Measurements from ENCODE around the gene CAPN9.
"Not testable (repeated sequence)": the region's sequence is repeated elsewhere in the genome, so short reads cannot be mapped to it uniquely, and the experiment has no call there.

The CAPN9 gene

DNA sequence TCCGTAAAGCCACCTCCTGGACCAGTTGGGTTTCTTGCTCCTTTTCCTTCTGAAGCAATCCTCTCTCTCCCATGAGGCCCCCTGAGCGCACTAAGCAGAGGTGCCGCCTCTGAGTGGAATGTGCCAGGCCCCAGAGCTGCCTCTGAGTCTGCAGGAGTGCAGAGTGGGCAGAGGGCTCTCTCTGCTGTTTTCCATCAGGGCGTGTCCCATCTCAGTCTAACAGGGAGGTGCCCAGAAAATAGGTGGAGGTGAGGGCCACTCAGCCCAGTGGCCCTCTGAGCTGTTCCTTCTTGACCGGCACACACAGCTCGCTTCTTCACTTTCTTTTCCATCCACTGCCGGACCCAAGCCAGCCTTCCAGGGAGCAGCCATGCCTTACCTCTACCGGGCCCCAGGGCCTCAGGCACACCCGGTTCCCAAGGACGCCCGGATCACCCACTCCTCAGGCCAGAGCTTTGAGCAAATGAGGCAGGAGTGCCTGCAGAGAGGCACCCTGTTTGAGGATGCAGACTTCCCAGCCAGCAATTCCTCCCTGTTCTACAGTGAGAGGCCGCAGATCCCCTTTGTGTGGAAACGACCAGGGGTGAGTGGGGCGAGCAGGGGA lies at the start of gene CAPN9:
CAPN9 (plus strand) TSS at position 262 of the 604 bp plus-strand sequence; CDS start at position 371, 109 bp downstream.
- DNase-seq (ENCODE audit: low read depth) = no peak
- H3K4me3 ChIP-seq (ENCODE audit: control insufficient read depth, low read depth, low read length) = no peak within 1 kb of the TSS
- TF ChIP-seq, protein P1, sequence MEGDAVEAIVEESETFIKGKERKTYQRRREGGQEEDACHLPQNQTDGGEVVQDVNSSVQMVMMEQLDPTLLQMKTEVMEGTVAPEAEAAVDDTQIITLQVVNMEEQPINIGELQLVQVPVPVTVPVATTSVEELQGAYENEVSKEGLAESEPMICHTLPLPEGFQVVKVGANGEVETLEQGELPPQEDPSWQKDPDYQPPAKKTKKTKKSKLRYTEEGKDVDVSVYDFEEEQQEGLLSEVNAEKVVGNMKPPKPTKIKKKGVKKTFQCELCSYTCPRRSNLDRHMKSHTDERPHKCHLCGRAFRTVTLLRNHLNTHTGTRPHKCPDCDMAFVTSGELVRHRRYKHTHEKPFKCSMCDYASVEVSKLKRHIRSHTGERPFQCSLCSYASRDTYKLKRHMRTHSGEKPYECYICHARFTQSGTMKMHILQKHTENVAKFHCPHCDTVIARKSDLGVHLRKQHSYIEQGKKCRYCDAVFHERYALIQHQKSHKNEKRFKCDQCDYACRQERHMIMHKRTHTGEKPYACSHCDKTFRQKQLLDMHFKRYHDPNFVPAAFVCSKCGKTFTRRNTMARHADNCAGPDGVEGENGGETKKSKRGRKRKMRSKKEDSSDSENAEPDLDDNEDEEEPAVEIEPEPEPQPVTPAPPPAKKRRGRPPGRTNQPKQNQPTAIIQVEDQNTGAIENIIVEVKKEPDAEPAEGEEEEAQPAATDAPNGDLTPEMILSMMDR (IDR thresholded peaks at IDR 0.05; ENCODE audit: control insufficient read depth, insufficient read depth, low read depth, low read length, missing control alignments) = no peak

DNA sequence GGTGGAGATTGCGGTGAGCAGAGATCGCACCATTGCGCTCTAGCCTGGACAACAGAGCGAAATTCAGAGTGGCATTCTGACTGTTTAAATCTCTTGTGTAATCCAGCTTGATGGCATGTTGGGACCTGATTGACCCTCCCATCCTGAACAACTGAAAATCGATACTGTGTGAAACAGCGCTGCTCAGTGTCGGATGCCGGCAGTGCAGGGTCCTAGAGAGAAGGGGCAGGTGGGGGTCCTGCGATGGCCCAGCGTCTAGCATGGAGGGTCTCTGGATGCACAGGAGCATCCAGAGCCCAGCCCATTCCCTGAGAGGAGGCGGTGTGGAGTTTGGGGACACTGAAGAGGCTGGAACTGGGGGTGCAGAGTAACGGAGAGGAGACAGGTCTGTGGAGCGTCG lies 49.1 kb upstream of the CAPN9 start:
- no peak for DNase-seq (ENCODE audit: low read depth)
- TF ChIP-seq, protein P1 (IDR thresholded peaks at IDR 0.05; ENCODE audit: control insufficient read depth, insufficient read depth, low read depth, low read length, missing control alignments) = no peak
- H3K4me3 ChIP-seq (ENCODE audit: control insufficient read depth, low read depth, low read length) = no peak overlapping the region

DNA sequence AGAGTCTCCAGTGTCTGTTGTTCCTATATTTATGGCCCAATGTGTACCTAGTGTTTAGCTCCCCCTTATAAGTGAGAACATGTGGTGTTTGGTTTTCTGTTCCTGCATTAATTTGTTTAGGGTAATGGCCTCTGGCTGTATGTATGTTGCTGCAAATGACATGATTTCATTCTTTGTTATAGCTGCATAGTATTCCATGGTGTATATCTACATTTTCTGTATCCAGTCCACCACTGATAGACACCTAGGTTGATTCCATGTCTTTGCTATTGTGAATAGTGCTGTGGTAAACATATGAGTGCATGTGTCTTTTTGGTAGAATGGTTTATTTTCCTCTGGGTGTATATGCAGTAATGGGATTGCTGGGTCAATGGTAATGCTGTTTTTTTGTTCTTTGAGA lies 48.2 kb upstream of the CAPN9 start:
- not testable (repeated sequence) for H3K4me3 ChIP-seq (ENCODE audit: control insufficient read depth, low read depth, low read length); DNase-seq (ENCODE audit: low read depth)

DNA sequence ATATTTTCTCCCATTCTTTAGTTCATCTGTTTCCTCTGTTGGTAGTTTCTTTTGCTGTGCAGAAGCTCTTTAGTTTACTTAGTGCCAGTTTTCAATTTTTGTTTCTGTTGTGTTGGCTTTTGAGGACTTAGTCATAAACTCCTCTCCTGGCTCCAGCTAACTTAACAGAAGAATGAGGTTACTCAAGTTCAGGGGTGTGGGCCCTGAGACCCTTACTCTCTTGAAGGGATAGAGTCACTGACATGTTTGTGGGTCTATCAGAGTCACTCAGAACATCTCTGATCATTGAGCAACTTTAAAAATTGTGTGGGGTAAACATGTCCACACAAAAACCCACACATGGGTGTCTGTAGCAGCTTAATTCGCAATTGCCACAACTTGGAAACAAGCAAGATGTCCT lies 47.5 kb upstream of the CAPN9 start:
- H3K4me3 ChIP-seq (ENCODE audit: control insufficient read depth, low read depth, low read length) = no peak overlapping the region
- TF ChIP-seq, protein P1 (IDR thresholded peaks at IDR 0.05; ENCODE audit: control insufficient read depth, insufficient read depth, low read depth, low read length, missing control alignments) = no peak
- DNase-seq (ENCODE audit: low read depth) = no peak

- no peak for DNase-seq (ENCODE audit: low read depth)
- H3K4me3 ChIP-seq (ENCODE audit: control insufficient read depth, low read depth, low read length) = no peak overlapping the region
- TF ChIP-seq, protein P1 (IDR thresholded peaks at IDR 0.05; ENCODE audit: control insufficient read depth, insufficient read depth, low read depth, low read length, missing control alignments) = no peak
Observed at GRCh38 chr1:230700132-230700531, 47.1 kb upstream of the CAPN9 start.

- H3K4me3 ChIP-seq (ENCODE audit: control insufficient read depth, low read depth, low read length) = no peak overlapping the region
- DNase-seq (ENCODE audit: low read depth) = no peak
- TF ChIP-seq, protein P1 (IDR thresholded peaks at IDR 0.05; ENCODE audit: control insufficient read depth, insufficient read depth, low read depth, low read length, missing control alignments) = no peak
Observed at GRCh38 chr1:230701434-230701833, 45.8 kb upstream of the CAPN9 start.

DNA sequence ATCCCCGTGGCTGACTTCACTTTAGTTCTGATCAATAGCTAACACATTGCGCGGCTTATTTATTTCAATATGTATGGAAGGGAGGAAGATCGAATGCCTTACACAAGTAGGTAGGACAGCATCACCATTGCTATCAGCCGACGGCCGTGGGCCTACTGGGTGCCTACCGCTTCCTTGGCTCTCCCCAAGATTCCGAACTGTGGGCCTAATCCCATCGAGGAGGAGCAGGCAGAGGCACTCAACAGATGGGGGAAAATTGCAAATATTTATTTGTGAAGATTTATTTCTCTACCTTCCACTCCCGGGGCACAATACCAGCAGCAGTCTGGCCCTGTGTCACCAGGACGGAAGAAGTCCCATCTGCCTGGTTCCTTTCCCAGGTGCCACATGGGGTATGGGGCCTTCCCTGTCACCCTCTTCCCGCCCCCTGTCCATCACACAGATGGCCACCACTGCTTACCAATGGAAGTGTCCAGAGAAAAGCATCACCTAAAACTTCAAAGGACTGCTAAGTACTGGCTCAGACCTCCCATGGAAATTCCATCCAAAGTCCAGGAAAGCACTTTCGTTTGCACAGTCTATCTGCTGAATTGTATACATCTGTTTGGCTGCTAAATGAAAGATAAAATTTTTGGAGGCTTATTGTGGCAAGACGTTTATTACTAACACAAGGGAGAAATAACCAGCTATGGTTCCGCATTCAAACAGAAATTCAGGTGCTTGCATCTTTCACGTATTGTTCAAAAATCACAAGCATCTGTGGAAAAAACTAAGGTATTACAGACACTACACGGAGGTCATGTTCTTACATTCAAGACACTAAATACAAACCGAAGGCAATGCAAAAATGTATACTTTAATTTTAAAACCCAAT lies 45.1 kb upstream of the CAPN9 start:
- TF ChIP-seq, protein P1 (IDR thresholded peaks at IDR 0.05; ENCODE audit: control insufficient read depth, insufficient read depth, low read depth, low read length, missing control alignments) = no peak
- DNase-seq (ENCODE audit: low read depth) = no peak
- H3K4me3 ChIP-seq (ENCODE audit: control insufficient read depth, low read depth, low read length) = no peak overlapping the region
